PC-3 (cell line): ENCODE results near the gene ZNF438. TPM values are rescaled to one million over a fixed set of nuclear protein-coding genes. Genes with fewer than 3 reads are reported as not detected.
"Not testable (repeated sequence)": the region's sequence is repeated elsewhere in the genome, so short reads cannot be mapped to it uniquely, and the experiment has no call there.

ENCODE experiments used
- ATAC-seq: fragments of 200-7000 bp; cut with Tn5 transposase; 2 replicates; pipeline ENCODE4 v1.9.1; 2020; ENCODE audit warnings: mild to moderate bottlenecking, moderate library complexity
- BruUV-seq: library from RNA; stranded (reverse); fragments of 400-500 nt; replicated peaks from 2 replicates; lab custom pipeline; 2021; lab: Mats Ljungman, UMichigan
- CTCF ChIA-PET: fragments of 300-600 bp; sonication (Branson Sonifier 250); formaldehyde crosslinking; loops from one replicate; lab custom pipeline; 2022; ENCODE audit warnings: antibody characterized with exemption; lab: Charles Lee
- POLR2A ChIA-PET: fragments of 300-600 bp; sonication (Branson Sonifier 250); formaldehyde crosslinking; loops from one replicate; lab custom pipeline; 2022; ENCODE audit warnings: antibody characterized with exemption; ENCODE audit not compliant: unreplicated experiment; lab: Charles Lee
- DNase-seq: peaks from one replicate; pipeline ENCODE4 v3.0.0-alpha.2; 2015
- H2AFZ ChIP-seq: fragments of 300-600 bp; sonication (generic); 2 replicates; pipeline ENCODE4 v1.6.0; 2016; ENCODE audit warnings: antibody characterized with exemption, low read length
- H3F3A ChIP-seq: fragments of 300-600 bp; sonication (generic); one replicate; pipeline ENCODE4 v1.6.0; 2017; ENCODE audit warnings: antibody characterized with exemption, low read length, control low read depth, mild to moderate bottlenecking; ENCODE audit not compliant: unreplicated experiment
- H3K27ac ChIP-seq: fragments of 300-600 bp; sonication (generic); 2 replicates; pipeline ENCODE4 v1.5.1; 2016; ENCODE audit warnings: mild to moderate bottlenecking, low read length
- H3K27me3 ChIP-seq: fragments of 300-600 bp; sonication (generic); 2 replicates; pipeline ENCODE4 v1.6.1; 2016; ENCODE audit warnings: low read length, mixed read lengths
- H3K36me3 ChIP-seq: fragments of 300-600 bp; sonication (generic); 2 replicates; pipeline ENCODE4 v1.6.1; 2016; ENCODE audit warnings: low read depth, mixed run types, low read length, mixed read lengths
- H3K4me1 ChIP-seq: fragments of 300-600 bp; sonication (generic); 2 replicates; pipeline ENCODE4 v1.5.1; 2016; ENCODE audit warnings: low read length; ENCODE audit not compliant: insufficient read depth
- H3K4me2 ChIP-seq: fragments of 300-600 bp; sonication (generic); 2 replicates; pipeline ENCODE4 v1.6.0; 2016; ENCODE audit warnings: low read length
- H3K4me3 ChIP-seq: fragments of 300-600 bp; sonication (generic); 2 replicates; pipeline ENCODE4 v1.5.1; 2016; ENCODE audit warnings: mild to moderate bottlenecking, low read length, mixed read lengths
- H3K79me2 ChIP-seq: fragments of 300-600 bp; sonication (generic); 2 replicates; pipeline ENCODE4 v1.6.1; 2017; ENCODE audit warnings: low read length, mixed read lengths
- H3K9ac ChIP-seq: fragments of 300-600 bp; sonication (generic); 2 replicates; pipeline ENCODE4 v1.6.0; 2016; ENCODE audit warnings: mild to moderate bottlenecking, low read length
- H3K9me2 ChIP-seq: fragments of 300-600 bp; sonication (generic); replicated peaks from 2 replicates; pipeline ENCODE4 v1.6.1; 2016; ENCODE audit warnings: mixed run types, low read length, mixed read lengths
- H3K9me3 ChIP-seq: fragments of 300-600 bp; sonication (generic); 2 replicates; pipeline ENCODE4 v1.6.1; 2016; ENCODE audit warnings: low read length, mixed read lengths
- H4K20me1 ChIP-seq: fragments of 300-600 bp; sonication (generic); 2 replicates; pipeline ENCODE4 v1.6.1; 2016; ENCODE audit warnings: low read length, mixed read lengths
- EZH2 ChIP-seq: fragments of 300-600 bp; sonication (generic); IDR thresholded peaks from one replicate; pipeline ENCODE4 v1.6.1; 2017; ENCODE audit warnings: antibody characterized with exemption, mild to moderate bottlenecking, low read length; ENCODE audit not compliant: unreplicated experiment
- EZH2phosphoT487 ChIP-seq: fragments of 300-600 bp; sonication (generic); IDR thresholded peaks from 2 replicates; pipeline ENCODE4 v1.6.1; 2018; ENCODE audit warnings: mild to moderate bottlenecking, antibody characterized with exemption, low read length, borderline replicate concordance
- intact Hi-C: fragments of 100-400 bp; cut with micrococcal nuclease; formaldehyde crosslinking; loops from 2 replicates; pipeline ENCODE4 v1.9.0; 2023
- total RNA-seq: library from RNA; depleted of rRNA; stranded (reverse); fragments of >200 nt; gene quantifications from 2 replicates; pipeline ENCODE4 v1.2.3, GENCODE V29; 2014
- TF ChIP-seq, protein P1 (sequence below): fragments of 300-600 bp; sonication (generic); conservative IDR thresholded peaks from 2 replicates; pipeline ENCODE4 v1.5.1; 2017; ENCODE audit warnings: antibody characterized with exemption, low read depth, mild to moderate bottlenecking, low read length

The ZNF438 gene
- total RNA-seq, 1 experiment from 2014 or later, result 0.98 TPM

DNA sequence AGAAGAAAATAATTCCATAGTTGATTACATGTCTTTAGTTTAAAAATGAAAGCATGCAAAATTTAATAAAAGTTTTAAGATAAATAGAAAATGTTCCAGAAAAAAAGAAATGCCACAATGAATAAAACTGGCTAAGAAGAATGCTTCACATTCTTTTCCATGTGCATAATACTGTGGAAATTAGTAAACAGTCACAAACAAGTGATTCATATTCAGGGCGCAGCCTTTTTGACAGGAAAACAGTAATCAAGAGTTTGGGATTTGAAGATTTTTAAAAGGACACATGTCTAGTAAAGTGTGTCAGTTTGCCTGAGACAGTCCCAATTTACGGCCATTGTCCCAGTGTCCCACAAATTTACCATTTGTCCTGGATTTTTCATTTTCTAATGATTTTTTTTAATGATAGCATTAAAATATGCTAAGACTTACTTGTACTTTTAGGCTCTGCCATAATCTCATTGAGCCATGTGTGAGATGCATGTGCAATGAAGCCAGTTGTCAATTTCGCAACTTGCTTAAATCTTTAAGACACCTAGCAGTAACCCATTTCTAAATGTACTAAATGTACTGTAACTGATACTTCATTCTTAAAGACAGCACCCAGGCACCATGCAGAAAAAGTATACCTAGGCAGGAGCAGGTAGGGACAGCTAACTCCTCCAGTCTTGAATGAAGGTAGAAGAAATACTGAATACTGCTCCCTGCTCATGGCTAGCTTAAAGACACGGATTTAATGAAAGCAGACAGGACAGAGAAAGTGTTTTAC lies 46.9 kb downstream of the ZNF438 start:
- H3K27me3 ChIP-seq, result no peaks in the 10 kb centered on the region
- H4K20me1 ChIP-seq, result no peaks in the 10 kb centered on the region
- H3K9ac ChIP-seq, result peak overlapping the region; percentile 44
- TSS peak; percentile 61 for BruUV-seq
- H3K9me2 ChIP-seq, result no peaks in the 10 kb centered on the region
- no peaks in the 10 kb centered on the region for H3K79me2 ChIP-seq
- no peak for TF ChIP-seq EZH2phosphoT487
- TF ChIP-seq EZH2, result no peak
- TF ChIP-seq, protein P1, sequence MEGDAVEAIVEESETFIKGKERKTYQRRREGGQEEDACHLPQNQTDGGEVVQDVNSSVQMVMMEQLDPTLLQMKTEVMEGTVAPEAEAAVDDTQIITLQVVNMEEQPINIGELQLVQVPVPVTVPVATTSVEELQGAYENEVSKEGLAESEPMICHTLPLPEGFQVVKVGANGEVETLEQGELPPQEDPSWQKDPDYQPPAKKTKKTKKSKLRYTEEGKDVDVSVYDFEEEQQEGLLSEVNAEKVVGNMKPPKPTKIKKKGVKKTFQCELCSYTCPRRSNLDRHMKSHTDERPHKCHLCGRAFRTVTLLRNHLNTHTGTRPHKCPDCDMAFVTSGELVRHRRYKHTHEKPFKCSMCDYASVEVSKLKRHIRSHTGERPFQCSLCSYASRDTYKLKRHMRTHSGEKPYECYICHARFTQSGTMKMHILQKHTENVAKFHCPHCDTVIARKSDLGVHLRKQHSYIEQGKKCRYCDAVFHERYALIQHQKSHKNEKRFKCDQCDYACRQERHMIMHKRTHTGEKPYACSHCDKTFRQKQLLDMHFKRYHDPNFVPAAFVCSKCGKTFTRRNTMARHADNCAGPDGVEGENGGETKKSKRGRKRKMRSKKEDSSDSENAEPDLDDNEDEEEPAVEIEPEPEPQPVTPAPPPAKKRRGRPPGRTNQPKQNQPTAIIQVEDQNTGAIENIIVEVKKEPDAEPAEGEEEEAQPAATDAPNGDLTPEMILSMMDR, result no peak
- H3K4me2 ChIP-seq, result peak overlapping the region; percentile 46
- H3K4me1 ChIP-seq, result peaks cover 34% of the 10 kb centered on the region
- CTCF ChIA-PET, result no interaction called here
- POLR2A ChIA-PET, result no interaction called here
- no peak overlapping the region for H3K4me3 ChIP-seq
- no peaks in the 10 kb centered on the region for H3K9me3 ChIP-seq
- intact Hi-C loops, result no loop called here
- ATAC-seq, result peak; percentile 33
- 0 out of 2 replicates have a peak overlapping the region, but pooled peaks have one; percentile 15 for H2AFZ ChIP-seq
- peak; percentile 59 for DNase-seq
- no peaks in the 10 kb centered on the region for H3F3A ChIP-seq
- no peaks in the 10 kb centered on the region for H3K36me3 ChIP-seq
- peak overlapping the region; percentile 82 for H3K27ac ChIP-seq

- H3K27me3 ChIP-seq, POLR2A ChIA-PET, H3K9ac ChIP-seq, H3K9me3 ChIP-seq, ATAC-seq, intact Hi-C loops, H3K36me3 ChIP-seq, H3F3A ChIP-seq, H3K4me3 ChIP-seq, H2AFZ ChIP-seq, H3K27ac ChIP-seq, H3K9me2 ChIP-seq, CTCF ChIA-PET, H3K79me2 ChIP-seq, H4K20me1 ChIP-seq, BruUV-seq, DNase-seq, H3K4me2 ChIP-seq: not testable (repeated sequence)
- peaks cover 34% of the 10 kb centered on the region for H3K4me1 ChIP-seq
Measured at GRCh38 chr10:30983209-30983608, 48.5 kb downstream of the ZNF438 start.

GRCh38 chr10:30980951-30981616 lies 50.6 kb downstream of the ZNF438 start:
- POLR2A ChIA-PET, result interaction anchor here (0.5 kb wide), 1 partner anchor 18 kb away, joined by 9 read pairs; no protein-coding TSS in a partner anchor
- H3K9me2 ChIP-seq, result no peaks in the 10 kb centered on the region
- H3K9ac ChIP-seq, result no peak overlapping the region
- no peaks in the 10 kb centered on the region for H3K9me3 ChIP-seq
- intact Hi-C loops, result no loop called here
- H3K4me2 ChIP-seq, result no peak overlapping the region
- no peak overlapping the region for H3K27ac ChIP-seq
- no TSS peak for BruUV-seq
- H3K79me2 ChIP-seq, result no peaks in the 10 kb centered on the region
- H3K27me3 ChIP-seq, result no peaks in the 10 kb centered on the region
- CTCF ChIA-PET, result no interaction called here
- H3K36me3 ChIP-seq, result no peaks in the 10 kb centered on the region
- TF ChIP-seq, protein P1, result no peak
- TF ChIP-seq EZH2 (no peak), EZH2phosphoT487 (no peak)
- H2AFZ ChIP-seq, result no peak overlapping the region
- no peaks in the 10 kb centered on the region for H3F3A ChIP-seq
- no peaks in the 10 kb centered on the region for H4K20me1 ChIP-seq
- peaks cover 25% of the 10 kb centered on the region for H3K4me1 ChIP-seq
- ATAC-seq (peak; percentile 36; the same call in 1 of the 2 replicates), DNase-seq (peak; percentile 53)
- H3K4me3 ChIP-seq, result no peak overlapping the region
